ENCODE measurements around the gene GOLGA1.

GRCh38 chr9:124829334-124829669 is 111.6 kb downstream of the GOLGA1 start:
- TF ChIP-seq POLR2A (IDR thresholded peaks at IDR 0.05; ENCODE audit: low read depth, low read length) (no peak), TAF1 (IDR thresholded peaks at IDR 0.05; ENCODE audit: borderline replicate concordance, low read depth, low read length) (no peak), POLR2AphosphoS5 (IDR thresholded peaks at IDR 0.05; ENCODE audit: low read depth, low read length) (no peak)

Data from GM12892 (cell line).